CD4-positive, alpha-beta T cell treated with Interleukin-12 subunit alpha and Interleukin-12 subunit beta, for 1 hour (primary cell): Measurements from ENCODE around the gene FGF5.
"Not testable (repeated sequence)": the region's sequence is repeated elsewhere in the genome, so short reads cannot be mapped to it uniquely, and the experiment has no call there.

Experiments used
- DNase-seq: peaks from one replicate; pipeline ENCODE4 v3.0.0-alpha.2; 2020

Gene FGF5

GRCh38 chr4:80266253-80266901 lies at the start of gene FGF5:
Gene FGF5, plus strand, starts transcription at chr4:80266664. Its CDS starts 161 bp downstream, at chr4:80266825.
- peak; percentile 1 for DNase-seq

DNA sequence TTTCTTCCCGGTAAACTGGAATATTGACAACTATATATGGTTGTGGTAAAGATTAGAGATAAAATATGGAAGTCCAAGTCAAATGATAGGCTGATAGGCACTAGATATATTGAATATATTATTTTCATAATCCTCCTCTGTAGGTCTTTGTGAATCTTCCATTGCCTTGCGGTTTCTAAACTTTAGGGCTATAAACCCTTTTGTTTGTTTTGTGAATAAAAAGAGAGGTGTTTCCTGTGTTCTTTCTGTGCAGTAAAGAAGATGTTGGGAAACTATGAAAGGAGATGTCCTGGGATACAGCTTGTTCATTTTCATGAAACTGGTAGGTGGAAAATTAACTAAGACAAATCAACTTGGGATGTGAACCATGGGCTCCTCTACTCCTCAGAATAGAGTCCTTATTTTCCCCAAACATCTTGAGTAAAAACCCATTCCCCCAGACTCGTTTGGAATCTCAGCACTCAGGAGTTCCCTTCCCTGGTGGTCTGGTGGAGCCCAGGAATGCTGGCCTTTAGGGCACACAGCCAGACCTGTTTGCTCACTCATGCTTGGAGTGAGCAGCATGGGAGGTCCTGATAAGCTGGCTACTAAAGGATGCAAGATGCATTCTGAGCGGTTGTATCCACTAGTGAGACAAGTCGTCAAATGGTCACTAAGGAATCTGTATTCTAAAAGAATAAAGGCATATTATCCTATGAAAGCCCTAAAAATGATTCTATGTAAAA lies 47.0 kb upstream of the FGF5 start:
- DNase-seq = no peak

GRCh38 chr4:80220711-80221110 lies 45.8 kb upstream of the FGF5 start:
- no peak for DNase-seq

GRCh38 chr4:80221161-80221560 lies 45.3 kb upstream of the FGF5 start:
- DNase-seq = no peak

DNA sequence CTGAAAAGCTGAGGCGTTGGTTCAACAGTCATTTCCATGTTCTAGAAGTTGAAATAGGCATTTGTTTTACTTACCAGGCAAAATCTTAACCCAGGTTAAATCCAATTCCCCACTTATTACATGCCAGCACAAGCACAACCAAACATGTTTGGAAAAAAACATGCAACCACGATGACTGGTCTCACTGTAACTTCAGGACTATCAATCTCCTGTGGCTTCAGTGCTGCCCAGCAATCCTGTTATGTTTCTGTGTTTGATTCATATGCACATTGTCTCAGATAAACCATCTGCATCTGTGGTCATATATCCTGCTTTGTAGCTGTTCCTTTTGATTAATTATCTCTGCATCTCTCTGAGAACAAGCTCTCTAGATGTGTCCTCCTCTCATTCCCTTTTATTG lies 40.9 kb upstream of the FGF5 start:
- DNase-seq = no peak

GRCh38 chr4:80226094-80226493 lies 40.4 kb upstream of the FGF5 start:
- no peak for DNase-seq

DNA sequence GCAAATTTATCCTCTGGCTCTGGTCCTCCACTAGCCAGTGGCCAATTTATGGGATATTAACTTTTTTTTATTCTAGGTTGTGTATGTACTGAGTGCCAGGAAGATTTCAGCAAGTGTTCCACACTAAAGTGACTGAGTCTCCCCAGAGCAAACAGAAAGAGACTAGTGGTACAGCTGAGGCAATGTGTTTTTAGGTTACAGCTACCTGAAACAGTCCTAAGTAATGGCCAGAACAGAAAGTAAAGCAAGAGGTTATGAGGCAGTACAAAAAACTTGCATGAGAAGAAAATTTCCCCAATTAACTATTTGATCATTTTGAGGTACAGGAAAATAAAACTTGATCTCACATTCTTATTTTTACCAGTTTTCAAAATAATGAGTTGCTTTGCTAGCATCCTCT lies 38.0 kb upstream of the FGF5 start:
- DNase-seq = no peak

DNA sequence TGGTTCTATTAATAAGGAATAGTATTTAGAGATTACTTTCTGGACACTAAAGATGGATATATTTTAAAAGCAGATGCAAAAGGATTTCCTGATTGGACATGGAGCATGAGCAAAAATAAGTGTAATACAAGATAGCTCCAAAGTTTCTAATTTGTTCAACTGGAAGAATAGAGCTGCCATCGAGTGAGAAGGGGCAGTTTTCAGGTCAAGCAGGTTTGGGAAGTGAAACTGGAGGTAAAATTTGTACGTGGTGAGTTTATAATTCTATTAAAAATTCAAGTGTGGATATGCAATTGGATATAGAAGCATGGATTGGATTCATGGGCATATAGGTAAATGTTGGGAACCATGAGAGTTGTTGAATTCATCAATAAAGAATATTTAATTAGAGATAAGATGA lies 37.3 kb upstream of the FGF5 start:
- no peak for DNase-seq

DNA sequence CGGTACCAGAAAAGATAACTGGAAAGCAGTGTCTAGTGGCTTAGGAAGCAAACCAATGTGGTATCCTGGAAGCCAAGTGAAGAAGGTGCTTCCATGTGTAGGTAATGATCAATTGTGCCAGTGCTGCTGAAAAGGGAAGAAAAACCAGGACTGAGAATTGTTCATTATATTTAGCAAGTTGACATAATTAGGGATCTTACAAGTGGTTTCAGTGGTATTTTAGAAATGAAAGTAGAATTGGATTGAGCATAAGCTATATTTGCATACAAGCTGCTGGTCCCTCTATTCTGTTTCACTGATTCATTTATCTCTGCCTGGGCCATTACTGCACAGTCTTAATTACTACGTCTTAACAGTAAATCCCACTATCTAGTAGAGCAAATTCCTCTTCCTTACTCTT lies 36.9 kb upstream of the FGF5 start:
- no peak for DNase-seq

DNA sequence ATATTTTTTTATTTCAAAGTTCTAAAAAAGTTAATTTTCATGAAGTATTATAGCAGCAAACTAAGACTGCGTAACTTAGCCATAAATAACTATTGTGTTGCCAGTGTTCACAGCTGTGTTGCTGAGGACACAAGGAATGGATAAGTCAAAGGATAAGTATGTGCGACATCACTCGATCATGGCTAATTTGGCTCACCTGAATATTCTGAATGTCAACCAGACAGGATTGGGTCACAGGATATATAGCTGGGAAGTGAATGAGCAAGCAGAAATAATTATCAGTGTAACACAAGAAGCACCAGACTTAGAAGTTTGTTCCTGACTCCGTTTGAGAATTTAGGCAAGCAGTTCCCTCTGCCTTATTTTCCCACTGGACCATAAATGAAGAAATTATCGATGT lies 35.3 kb upstream of the FGF5 start:
- DNase-seq = no peak

GRCh38 chr4:80232707-80233370 lies 33.6 kb upstream of the FGF5 start:
- DNase-seq = no peak

GRCh38 chr4:80233390-80233789 lies 33.1 kb upstream of the FGF5 start:
- no peak for DNase-seq

DNA sequence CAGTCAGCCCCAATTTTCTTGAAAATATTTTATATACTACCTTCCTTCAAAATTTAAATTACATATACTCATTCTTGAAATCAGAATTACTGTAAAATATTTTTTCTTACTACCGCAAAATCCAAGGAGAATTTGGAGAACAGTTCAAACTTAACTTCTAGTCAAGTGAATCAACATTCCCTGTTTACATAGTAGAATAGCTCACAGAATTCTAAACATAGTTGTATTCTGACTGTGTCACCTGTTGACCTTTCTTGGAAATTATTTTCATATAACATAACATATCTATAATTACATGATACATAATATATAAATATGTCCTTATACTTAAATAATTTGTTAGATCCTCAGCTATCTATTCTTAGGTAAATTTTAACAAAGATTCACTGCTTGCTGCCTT lies 31.0 kb upstream of the FGF5 start:
- no peak for DNase-seq

DNA sequence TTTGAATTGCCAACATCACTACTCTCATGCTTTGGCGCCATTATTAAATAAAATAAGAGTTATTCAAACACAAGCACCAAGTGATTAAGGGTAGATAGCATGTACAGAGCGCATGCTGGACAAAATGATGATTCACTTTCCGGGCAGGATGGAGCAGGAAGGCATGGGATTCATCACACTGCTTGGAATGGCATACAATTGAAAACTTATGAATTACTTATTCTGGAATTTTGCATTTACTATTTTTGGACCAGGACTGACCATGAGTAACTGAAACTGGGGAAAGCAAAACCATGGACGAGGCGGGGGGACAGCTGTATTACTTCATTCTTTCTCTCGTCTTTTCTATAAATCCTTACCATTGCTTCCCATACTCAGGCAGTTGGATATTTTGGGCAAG lies 28.5 kb upstream of the FGF5 start:
- DNase-seq = no peak

- no peak for DNase-seq
Measured at GRCh38 chr4:80239480-80240150, 26.8 kb upstream of the FGF5 start.

DNA sequence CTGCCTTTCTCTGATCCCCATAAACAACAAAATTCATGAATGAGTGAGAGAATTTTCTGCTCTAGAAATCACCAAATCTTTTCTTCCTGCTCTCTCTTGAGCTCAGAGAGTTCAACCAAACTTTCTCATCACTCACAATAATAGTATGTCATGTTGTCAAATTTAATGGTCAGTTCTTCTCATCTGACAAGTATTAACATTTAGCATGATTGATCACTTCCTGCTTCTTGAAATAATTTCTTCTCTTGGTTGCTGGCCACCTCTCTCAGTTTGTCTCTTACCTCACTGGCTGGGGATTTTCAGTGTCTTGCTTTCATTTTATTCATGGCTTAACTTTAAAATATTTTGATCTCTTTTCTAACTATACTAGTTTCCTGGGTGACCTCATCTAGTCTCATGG lies 25.5 kb upstream of the FGF5 start:
- no peak for DNase-seq

DNA sequence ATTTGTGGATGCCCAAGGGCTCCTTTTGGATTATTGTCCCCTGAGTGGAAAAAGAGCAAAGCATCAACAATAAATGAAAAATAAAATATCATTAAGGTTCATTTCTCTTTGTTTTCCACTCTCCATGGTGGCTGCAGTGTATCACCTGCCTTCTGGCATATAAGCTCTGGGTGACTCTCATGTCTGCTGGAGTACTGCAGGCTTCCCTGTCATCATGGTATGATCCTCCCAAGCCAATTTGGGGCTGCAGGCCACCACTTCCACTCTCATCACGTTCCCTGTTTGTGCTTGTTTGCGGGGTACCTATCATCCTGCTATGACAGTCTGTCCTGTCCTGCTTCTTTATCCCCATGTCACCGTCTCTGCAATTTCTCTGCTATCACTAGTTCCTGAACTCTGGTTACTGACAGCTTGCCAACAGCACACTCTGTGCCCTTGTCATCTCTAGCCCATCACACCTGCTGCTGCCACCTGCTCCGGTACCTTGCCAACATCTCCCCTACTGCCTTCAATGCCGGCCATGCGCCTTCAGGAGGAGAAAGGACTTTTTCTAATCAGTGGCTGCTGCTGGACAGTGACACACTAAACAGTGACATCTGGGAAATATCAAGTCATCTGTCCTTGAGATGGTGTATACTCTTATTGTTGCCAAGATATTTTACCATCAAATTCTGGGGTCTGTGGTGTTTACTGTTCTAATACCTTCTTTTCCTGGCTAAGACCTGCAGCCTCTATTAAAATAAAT lies 23.0 kb upstream of the FGF5 start:
- no peak for DNase-seq

GRCh38 chr4:80247484-80247883 lies 19.0 kb upstream of the FGF5 start:
- DNase-seq = not testable (repeated sequence)

- no peak for DNase-seq
Measured at GRCh38 chr4:80249144-80249543, 17.3 kb upstream of the FGF5 start.

DNA sequence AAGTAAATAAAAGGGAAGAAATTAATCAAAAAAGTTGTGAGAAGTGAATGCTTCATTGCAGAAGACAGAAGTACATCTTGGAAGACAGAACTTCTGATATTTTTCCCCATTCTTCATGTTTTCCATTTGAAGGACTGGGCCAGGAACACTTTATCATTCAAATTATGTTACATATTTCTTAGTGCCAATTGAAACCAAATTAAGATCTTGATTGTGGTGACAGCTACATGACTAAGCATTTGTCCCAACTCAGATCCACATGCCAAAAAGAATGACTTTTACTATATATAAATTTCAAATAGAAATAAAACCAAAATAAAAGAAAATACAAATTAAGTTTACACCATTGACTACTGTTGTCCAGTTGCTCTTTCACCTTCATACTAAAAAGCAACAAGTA lies 14.0 kb upstream of the FGF5 start:
- no peak for DNase-seq

DNA sequence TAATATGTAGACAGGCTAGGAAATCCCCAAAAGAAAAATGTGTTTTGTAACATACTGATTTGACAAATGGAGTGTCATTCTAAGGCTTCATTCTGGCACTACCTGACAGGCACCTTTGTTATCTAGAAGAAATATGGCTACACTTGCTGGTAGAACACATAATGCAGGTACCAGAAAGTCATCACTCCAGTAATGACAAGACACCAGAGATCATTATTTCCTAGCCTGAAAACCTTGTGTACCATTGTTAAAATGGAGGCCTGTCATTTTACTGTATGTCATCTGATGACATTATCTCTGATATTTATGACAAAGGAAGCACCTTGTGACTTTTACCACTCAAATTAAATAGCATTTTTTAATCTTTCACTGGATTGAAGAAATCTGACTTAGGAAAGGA lies 13.5 kb upstream of the FGF5 start:
- DNase-seq = no peak

GRCh38 chr4:80253510-80253909 lies 13.0 kb upstream of the FGF5 start:
- DNase-seq = no peak

GRCh38 chr4:80254114-80254513 lies 12.3 kb upstream of the FGF5 start:
- DNase-seq = no peak
